OCI-LY7 (cell line): ENCODE data around the gene HSPBAP1. TPM values are rescaled to one million over a fixed set of nuclear protein-coding genes. Genes with fewer than 3 reads are reported as not detected.

Source experiments
- BruUV-seq: library from RNA; stranded (reverse); fragments of 400-500 nt; replicated peaks from 2 replicates; lab custom pipeline; 2021; lab: Mats Ljungman, UMichigan
- CTCF ChIA-PET: fragments of 300-600 bp; sonication (Branson Sonifier 250); formaldehyde crosslinking; loops from one replicate; lab custom pipeline; 2022; ENCODE audit warnings: antibody characterized with exemption; ENCODE audit not compliant: unreplicated experiment; lab: Charles Lee
- POLR2A ChIA-PET: fragments of 300-600 bp; sonication (Branson Sonifier 250); formaldehyde crosslinking; loops from one replicate; lab custom pipeline; 2022; ENCODE audit warnings: antibody characterized with exemption; lab: Charles Lee
- DNase-seq: peaks from one replicate; pipeline ENCODE4 v3.0.0-alpha.2; 2015; ENCODE audit warnings: low spot score
- H2AFZ ChIP-seq: fragments of 200-600 bp; sonication (generic), shearing (Covaris generic); 2 replicates; pipeline ENCODE4 v1.6.1; 2014; ENCODE audit warnings: mild to moderate bottlenecking, antibody characterized with exemption, low read length, moderate library complexity
- H3K27ac ChIP-seq: fragments of 200-600 bp; sonication (generic); 2 replicates; pipeline ENCODE4 v1.5.1; 2014; ENCODE audit warnings: mixed run types, low read depth, mild to moderate bottlenecking, moderate library complexity, low read length, inconsistent platforms; ENCODE audit not compliant: poor library complexity, severe bottlenecking
- H3K36me3 ChIP-seq: fragments of 200-600 bp; sonication (generic); 2 replicates; pipeline ENCODE4 v1.6.1; 2014; ENCODE audit warnings: mild to moderate bottlenecking, antibody characterized with exemption, low read length, moderate library complexity, mixed read lengths; ENCODE audit not compliant: insufficient read depth
- H3K4me1 ChIP-seq: fragments of 200-600 bp; sonication (generic); 2 replicates; pipeline ENCODE4 v1.5.1; 2014; ENCODE audit warnings: mild to moderate bottlenecking, low read length; ENCODE audit not compliant: insufficient read depth, poor library complexity, severe bottlenecking
- H3K4me2 ChIP-seq: fragments of 200-600 bp; sonication (generic); 2 replicates; pipeline ENCODE4 v1.6.1; 2014; ENCODE audit warnings: mild to moderate bottlenecking, low read length
- H3K4me3 ChIP-seq: fragments of 200-600 bp; sonication (generic); 2 replicates; pipeline ENCODE4 v1.5.1; 2014; ENCODE audit warnings: mild to moderate bottlenecking, low read depth, low read length; ENCODE audit not compliant: poor library complexity, severe bottlenecking
- H3K79me2 ChIP-seq: fragments of 200-600 bp; sonication (generic); 2 replicates; pipeline ENCODE4 v1.6.1; 2016; ENCODE audit warnings: low read depth, mild to moderate bottlenecking, low read length, moderate library complexity, mixed read lengths; ENCODE audit not compliant: insufficient read depth
- H3K9me2 ChIP-seq: fragments of 200-600 bp; sonication (generic); 2 replicates; pipeline ENCODE4 v1.6.1; 2016; ENCODE audit warnings: mild to moderate bottlenecking, low read length, mixed read lengths; ENCODE audit not compliant: insufficient read depth
- H3K9me3 ChIP-seq: fragments of 200-600 bp; sonication (generic); 2 replicates; pipeline ENCODE4 v1.6.1; 2014; ENCODE audit warnings: mild to moderate bottlenecking, mixed run types, low read length, mixed read lengths
- H4K20me1 ChIP-seq: fragments of 200-600 bp; sonication (generic); 2 replicates; pipeline ENCODE4 v1.6.1; 2014; ENCODE audit warnings: mild to moderate bottlenecking, antibody characterized with exemption, low read length, moderate library complexity, mixed read lengths; ENCODE audit not compliant: insufficient read depth
- CTCF ChIP-seq: fragments of 200-600 bp; sonication (generic); conservative IDR thresholded peaks from 2 replicates; pipeline ENCODE4 v1.5.1; 2014; ENCODE audit warnings: mild to moderate bottlenecking, antibody characterized with exemption, low read length, moderate library complexity, mixed read lengths
- EZH2phosphoT487 ChIP-seq: fragments of 200-600 bp; sonication (generic); IDR thresholded peaks from 2 replicates; pipeline ENCODE4 v1.6.1; 2018; ENCODE audit warnings: low read depth, borderline replicate concordance, mild to moderate bottlenecking, mixed run types, antibody characterized with exemption, low read length, moderate library complexity, mixed read lengths
- intact Hi-C: fragments of 100-400 bp; cut with micrococcal nuclease; formaldehyde crosslinking; loops from one replicate; pipeline ENCODE4 v1.10.0; 2022; ENCODE audit not compliant: unreplicated experiment
- total RNA-seq, 2 experiments: library from RNA; depleted of rRNA in 1 of 2; stranded (reverse); fragments of >200 nt in 1 of 2; shearing (Covaris generic) in 1 of 2; gene quantifications; 2 replicates each; pipeline ENCODE4 v1.2.3, GENCODE V29; 2014 to 2022

The HSPBAP1 gene
- total RNA-seq, 2 experiments from 2014 or later: 11.9 to 18.6 TPM

- BruUV-seq: no TSS peak
- H3K9me3 ChIP-seq: no peaks in the 10 kb centered on the region
- DNase-seq: no peak
- H3K36me3 ChIP-seq: no peaks in the 10 kb centered on the region; the same call in 1 of the 2 replicates
- intact Hi-C loops: no loop called here
- no peak overlapping the region for H3K27ac ChIP-seq
- ChIA-PET POLR2A (no interaction called here), CTCF (no interaction called here)
- no peaks in the 10 kb centered on the region for H3K9me2 ChIP-seq
- H3K4me3 ChIP-seq: no peak overlapping the region
- H3K4me1 ChIP-seq: peaks cover 13% of the 10 kb centered on the region
- H2AFZ ChIP-seq: no peak overlapping the region
- TF ChIP-seq CTCF: no peak
- no peak for TF ChIP-seq EZH2phosphoT487
- H3K79me2 ChIP-seq: no peaks in the 10 kb centered on the region
- no peaks in the 10 kb centered on the region for H4K20me1 ChIP-seq
- no peak overlapping the region for H3K4me2 ChIP-seq
Observed at GRCh38 chr3:122691195-122691594, 102.4 kb downstream of the HSPBAP1 start.

GRCh38 chr3:122690096-122690495, 103.5 kb downstream of the HSPBAP1 start:
- CTCF ChIA-PET: no interaction called here
- H3K9me3 ChIP-seq: no peaks in the 10 kb centered on the region
- H3K4me2 ChIP-seq: no peak overlapping the region
- H3K27ac ChIP-seq: no peak overlapping the region
- no peak overlapping the region for H3K4me3 ChIP-seq
- TF ChIP-seq EZH2phosphoT487: no peak
- no peak for TF ChIP-seq CTCF
- H3K4me1 ChIP-seq: peaks cover 5% of the 10 kb centered on the region
- BruUV-seq: no TSS peak
- no peaks in the 10 kb centered on the region for H3K79me2 ChIP-seq
- no peak for DNase-seq
- H3K9me2 ChIP-seq: no peaks in the 10 kb centered on the region
- intact Hi-C loops: no loop called here
- H3K36me3 ChIP-seq: no peaks in the 10 kb centered on the region
- POLR2A ChIA-PET: no interaction called here
- no peaks in the 10 kb centered on the region for H4K20me1 ChIP-seq
- no peak overlapping the region for H2AFZ ChIP-seq

Other genes with a start within 250 kb of the HSPBAP1 start
- 1.4 TPM in 2 replicates for gene PARP9, start 229.5 kb downstream of the HSPBAP1 start, total RNA-seq (2014; rRNA removed; shearing (Covaris generic))
- 0.57 and 0.65 TPM in 2 replicates for gene PARP9, start 229.5 kb downstream of the HSPBAP1 start, total RNA-seq (2022)
- gene DTX3L, start 229.5 kb downstream of the HSPBAP1 start, total RNA-seq (2014; rRNA removed; shearing (Covaris generic)): 1.5 and 2.2 TPM in 2 replicates
- 0.94 and 1.3 TPM in 2 replicates for gene DTX3L, start 229.5 kb downstream of the HSPBAP1 start, total RNA-seq (2022)
- 3.3 and 3.4 TPM in 2 replicates for gene PARP15, start 216.2 kb downstream of the HSPBAP1 start, total RNA-seq (2014; rRNA removed; shearing (Covaris generic))
- 0.70 and 0.81 TPM in 2 replicates for gene PARP15, start 216.2 kb downstream of the HSPBAP1 start, total RNA-seq (2022)
- 12.4 and 17.0 TPM in 2 replicates for gene PARP14, start 113.0 kb downstream of the HSPBAP1 start, total RNA-seq (2014; rRNA removed; shearing (Covaris generic))
- 3.5 and 5.6 TPM in 2 replicates for gene PARP14, start 113.0 kb downstream of the HSPBAP1 start, total RNA-seq (2022)
- gene SLC49A4, start 1.2 kb upstream of the HSPBAP1 start, total RNA-seq (2014; rRNA removed; shearing (Covaris generic)): 1.8 and 2.8 TPM in 2 replicates
- 3.3 and 3.4 TPM in 2 replicates for gene SLC49A4, start 1.2 kb upstream of the HSPBAP1 start, total RNA-seq (2022)
- gene SEMA5B, start 233.9 kb upstream of the HSPBAP1 start, total RNA-seq (2014; rRNA removed; shearing (Covaris generic)): 0.13 and 0.41 TPM in 2 replicates
- gene SEMA5B, start 233.9 kb upstream of the HSPBAP1 start, total RNA-seq (2022): 1.2 and 2.3 TPM in 2 replicates